A673 (cell line): ENCODE data around the gene CTSH. TPM values are rescaled to one million over a fixed set of nuclear protein-coding genes. Genes with fewer than 3 reads are reported as not detected.

Source experiments
- BruUV-seq: library from RNA; stranded (reverse); fragments of 400-500 nt; replicated peaks from 2 replicates; lab custom pipeline; 2021; lab: Mats Ljungman, UMichigan
- CTCF ChIA-PET: fragments of 300-600 bp; sonication (Branson Sonifier 250); formaldehyde crosslinking; loops from one replicate; lab custom pipeline; 2022; ENCODE audit warnings: antibody characterized with exemption; lab: Charles Lee
- POLR2A ChIA-PET: fragments of 300-600 bp; sonication (Branson Sonifier 250); formaldehyde crosslinking; loops from one replicate; lab custom pipeline; 2022; ENCODE audit warnings: antibody characterized with exemption; ENCODE audit not compliant: low non-redundant PET; lab: Charles Lee
- DNase-seq: peaks from one replicate; pipeline ENCODE4 v3.0.0-alpha.2; 2015; ENCODE audit warnings: low spot score
- H3K27ac ChIP-seq: fragments of 200-600 bp; sonication (generic); 2 replicates; pipeline ENCODE4 v1.5.1; 2016; ENCODE audit warnings: mixed run types, low read depth, mild to moderate bottlenecking, mixed read lengths, antibody characterized with exemption, low read length; ENCODE audit not compliant: poor library complexity, severe bottlenecking
- H3K27me3 ChIP-seq: fragments of 200-600 bp; sonication (generic); replicated peaks from 2 replicates; pipeline ENCODE4 v1.6.1; 2017; ENCODE audit warnings: mixed run types, low read depth, mild to moderate bottlenecking, mixed read lengths, antibody characterized with exemption, low read length; ENCODE audit not compliant: insufficient read depth, poor library complexity
- H3K36me3 ChIP-seq: fragments of 200-600 bp; sonication (generic); 2 replicates; pipeline ENCODE4 v1.6.1; 2016; ENCODE audit warnings: mixed run types, mild to moderate bottlenecking, mixed read lengths, antibody characterized with exemption, low read length; ENCODE audit not compliant: insufficient read depth, poor library complexity, severe bottlenecking
- H3K4me1 ChIP-seq: fragments of 200-600 bp; sonication (generic); 2 replicates; pipeline ENCODE4 v1.6.1; 2017; ENCODE audit warnings: mixed run types, mild to moderate bottlenecking, mixed read lengths, antibody characterized with exemption, low read length; ENCODE audit not compliant: insufficient read depth, poor library complexity, severe bottlenecking
- H3K4me3 ChIP-seq: fragments of 200-600 bp; sonication (generic); 2 replicates; pipeline ENCODE4 v1.5.1; 2016; ENCODE audit warnings: low read depth, mixed run types, mild to moderate bottlenecking, mixed read lengths, low read length; ENCODE audit not compliant: poor library complexity, severe bottlenecking
- H3K9me3 ChIP-seq: fragments of 200-600 bp; sonication (generic); 2 replicates; pipeline ENCODE4 v1.6.1; 2016; ENCODE audit warnings: mixed run types, low read depth, mild to moderate bottlenecking, mixed read lengths, antibody characterized with exemption, low read length; ENCODE audit not compliant: poor library complexity, severe bottlenecking
- CTCF ChIP-seq: fragments of 300-800, 200-600 bp; sonication (generic); conservative IDR thresholded peaks from 2 replicates; pipeline ENCODE4 v1.5.1; 2017; ENCODE audit warnings: low read depth, mild to moderate bottlenecking, antibody characterized with exemption, low read length, moderate library complexity, mixed read lengths
- EZH2 ChIP-seq: fragments of 200-600 bp; sonication (generic); IDR thresholded peaks from 2 replicates; pipeline ENCODE4 v1.6.1; 2017; ENCODE audit warnings: borderline replicate concordance, low read depth, mild to moderate bottlenecking, mixed read lengths, antibody characterized with exemption, low read length; ENCODE audit not compliant: poor library complexity, severe bottlenecking
- intact Hi-C: fragments of 100-400 bp; cut with micrococcal nuclease; formaldehyde crosslinking; loops from one replicate; pipeline ENCODE4 v1.10.0; 2022; ENCODE audit not compliant: unreplicated experiment
- total RNA-seq: library from RNA; stranded (reverse); gene quantifications from 2 replicates; pipeline ENCODE4 v1.2.3, GENCODE V29; 2021

CTSH gene
- total RNA-seq, 1 experiment from 2014 or later, result 2.2 TPM

- POLR2A ChIA-PET, result no interaction called here
- intact Hi-C loops, result no loop called here
Observed at GRCh38 chr15:78933187-78933822, 11.5 kb downstream of the CTSH start.

GRCh38 chr15:78932258-78932808, 12.5 kb downstream of the CTSH start:
- Histone ChIP-seq H3K4me1 (no peaks in the 10 kb centered on the region), H3K27ac (no peak overlapping the region), H3K36me3 (no peaks in the 10 kb centered on the region), H3K9me3 (no peaks in the 10 kb centered on the region), H3K4me3 (no peak overlapping the region), H3K27me3 (no peaks in the 10 kb centered on the region)
- DNase-seq, result no peak
- BruUV-seq, result no TSS peak
- intact Hi-C loops, result no loop called here
- CTCF ChIA-PET, result no interaction called here
- TF ChIP-seq CTCF (no peak), EZH2 (no peak)
- POLR2A ChIA-PET, result no interaction called here

More at GRCh38 chr15:78933187-78933822, 11.5 kb downstream of the CTSH start:
- no peak overlapping the region for H3K4me3 ChIP-seq
- CTCF ChIA-PET, result no interaction called here
- no peaks in the 10 kb centered on the region for H3K27me3 ChIP-seq
- BruUV-seq, result no TSS peak
- DNase-seq, result no peak
- H3K36me3 ChIP-seq, result no peaks in the 10 kb centered on the region
- H3K4me1 ChIP-seq, result no peaks in the 10 kb centered on the region
- H3K27ac ChIP-seq, result no peak overlapping the region
- TF ChIP-seq CTCF, result no peak
- no peak for TF ChIP-seq EZH2
- H3K9me3 ChIP-seq, result no peaks in the 10 kb centered on the region

GRCh38 chr15:78931439-78932257, 13.2 kb downstream of the CTSH start:
- H3K9me3 ChIP-seq, result no peaks in the 10 kb centered on the region
- no peaks in the 10 kb centered on the region for H3K4me1 ChIP-seq
- no peaks in the 10 kb centered on the region for H3K36me3 ChIP-seq
- no peaks in the 10 kb centered on the region for H3K27me3 ChIP-seq
- no peak overlapping the region for H3K4me3 ChIP-seq
- ChIA-PET CTCF (no interaction called here), POLR2A (no interaction called here)
- H3K27ac ChIP-seq, result no peak overlapping the region
- DNase-seq, result no peak
- no TSS peak for BruUV-seq
- intact Hi-C loops, result no loop called here
- TF ChIP-seq CTCF, result no peak
- TF ChIP-seq EZH2, result no peak
